GM19438 (cell line): ENCODE measurements around the gene CDC42SE1.

Experiments used
- ATAC-seq: cut with Tn5 transposase; IDR thresholded peaks from one replicate; pipeline ENCODE4 v1.9.1; 2021; ENCODE audit warnings: low read depth; ENCODE audit not compliant: unreplicated experiment

Gene CDC42SE1

DNA sequence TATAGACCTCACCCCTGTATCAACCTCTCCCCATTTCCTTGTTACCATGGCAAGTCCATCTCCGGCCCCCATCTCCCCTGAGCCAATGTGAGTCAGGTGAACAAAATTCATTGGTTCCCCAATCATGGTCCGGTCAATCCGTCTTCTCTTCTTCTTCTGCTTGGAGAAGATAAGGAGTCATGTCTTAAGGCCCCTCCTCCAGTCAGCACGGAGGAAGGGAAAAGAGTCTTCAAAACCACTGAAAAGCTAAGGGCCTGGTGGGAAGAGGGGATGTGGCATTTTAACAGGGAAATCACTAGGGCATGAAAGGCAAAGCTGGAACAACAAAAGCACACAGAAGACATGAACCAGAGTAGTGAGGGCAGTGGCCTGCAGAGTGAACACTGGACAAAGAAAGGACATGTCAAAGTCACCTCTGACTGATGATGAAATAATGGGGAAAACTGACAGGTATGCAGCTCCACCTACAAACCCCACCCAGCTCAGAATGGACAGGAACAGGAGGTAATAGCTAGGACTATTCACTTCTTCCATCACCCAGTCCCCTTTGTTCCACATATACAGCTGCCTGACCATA lies 4.4 kb downstream of the CDC42SE1 start:
- no peak for ATAC-seq

DNA sequence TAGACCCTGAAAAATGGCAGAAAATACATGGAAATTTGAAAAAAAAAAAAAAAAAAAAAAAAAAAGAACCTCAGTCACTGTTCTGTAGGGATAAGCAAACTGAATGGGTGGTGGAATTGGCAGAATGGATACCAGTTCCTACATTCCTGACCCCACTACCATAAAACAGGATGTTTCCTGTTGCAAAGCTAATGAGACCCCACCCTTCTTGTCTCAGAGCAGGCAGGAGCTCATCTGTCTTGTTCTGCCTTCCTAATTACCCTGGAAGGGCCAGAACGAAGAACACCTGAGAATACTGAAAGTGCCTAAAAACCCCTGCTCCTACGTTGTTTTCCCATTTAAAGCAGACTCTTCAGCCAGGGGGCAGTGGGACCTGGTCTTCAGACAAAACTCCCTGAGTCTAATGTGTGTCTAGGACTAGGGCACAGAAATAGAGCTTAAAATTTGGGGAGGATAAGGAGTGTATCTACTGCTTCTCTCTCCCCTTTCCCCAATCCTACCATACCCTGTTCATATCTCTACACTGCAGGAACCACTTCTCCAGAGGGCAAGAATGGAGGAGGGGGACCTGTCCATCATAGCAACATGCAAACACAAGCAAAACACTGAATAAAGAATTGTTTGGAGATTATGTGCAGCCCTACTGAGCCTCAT lies 7.9 kb downstream of the CDC42SE1 start:
- ATAC-seq: no peak

DNA sequence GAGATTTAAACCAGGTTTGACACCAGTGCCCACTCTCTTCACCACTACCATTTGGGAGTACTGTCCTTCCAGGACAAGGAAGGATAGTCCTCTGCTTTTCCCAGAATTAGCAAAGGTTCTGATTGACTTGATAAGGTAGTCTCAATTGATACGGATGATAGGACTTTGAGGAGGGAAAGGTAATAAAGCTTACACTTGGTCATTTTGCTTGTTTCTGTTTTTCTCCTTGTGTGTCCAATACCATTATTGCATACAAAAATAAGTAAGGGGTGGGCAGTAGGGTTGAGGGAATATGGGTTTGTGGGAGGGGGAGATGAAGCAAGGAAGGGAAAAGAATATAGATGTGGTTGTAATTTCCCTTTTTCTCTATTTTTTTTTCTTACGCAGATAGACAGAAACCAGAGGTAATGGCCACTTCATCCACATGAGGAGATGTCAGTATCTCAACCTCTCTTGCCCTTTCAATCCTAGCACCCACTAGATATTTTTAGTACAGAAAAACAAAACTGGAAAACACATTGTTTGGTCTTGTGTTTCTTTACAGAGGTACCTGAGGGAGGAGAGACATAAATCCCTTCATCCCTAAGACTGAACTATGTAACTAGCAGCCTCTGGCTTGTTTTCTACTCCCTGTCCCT lies 9.3 kb downstream of the CDC42SE1 start:
- ATAC-seq: no peak

DNA sequence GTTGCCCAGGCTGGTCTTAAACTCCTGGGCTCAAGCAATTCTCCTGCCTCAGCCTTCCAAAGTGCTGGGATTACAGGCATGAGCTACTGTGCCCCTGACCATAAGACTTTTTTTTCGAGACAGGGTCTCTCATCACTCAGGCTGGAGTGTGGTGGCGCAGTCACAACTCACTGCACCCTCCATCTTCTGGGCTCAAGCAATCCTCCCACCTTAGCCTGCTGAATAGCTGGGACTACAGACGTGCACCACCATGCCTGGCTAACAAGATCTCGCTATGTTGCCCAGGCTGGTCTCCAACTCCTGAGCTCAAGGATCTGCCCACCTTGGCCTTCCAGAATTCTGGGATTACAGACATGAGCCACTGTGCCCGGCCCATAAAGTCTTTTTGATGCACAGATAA lies 10.0 kb downstream of the CDC42SE1 start:
- ATAC-seq: no peak

DNA sequence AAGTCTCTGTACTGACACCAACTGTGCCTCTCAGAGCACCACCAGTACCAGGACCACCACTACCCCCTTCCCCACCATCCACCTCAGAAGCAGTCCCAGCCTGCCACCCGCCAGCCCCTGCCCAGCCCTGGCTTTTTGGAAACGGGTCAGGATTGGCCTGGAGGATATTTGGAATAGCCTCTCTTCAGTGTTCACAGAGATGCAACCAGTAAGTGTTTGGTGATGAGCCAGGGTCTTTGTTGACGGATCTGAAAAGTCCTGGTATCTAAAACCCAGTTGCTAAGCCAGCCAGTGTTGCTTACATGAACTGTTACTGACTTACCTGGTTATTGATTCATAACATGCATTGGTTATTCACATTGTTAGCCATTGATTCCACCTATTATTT lies 10.8 kb downstream of the CDC42SE1 start:
- ATAC-seq: no peak

DNA sequence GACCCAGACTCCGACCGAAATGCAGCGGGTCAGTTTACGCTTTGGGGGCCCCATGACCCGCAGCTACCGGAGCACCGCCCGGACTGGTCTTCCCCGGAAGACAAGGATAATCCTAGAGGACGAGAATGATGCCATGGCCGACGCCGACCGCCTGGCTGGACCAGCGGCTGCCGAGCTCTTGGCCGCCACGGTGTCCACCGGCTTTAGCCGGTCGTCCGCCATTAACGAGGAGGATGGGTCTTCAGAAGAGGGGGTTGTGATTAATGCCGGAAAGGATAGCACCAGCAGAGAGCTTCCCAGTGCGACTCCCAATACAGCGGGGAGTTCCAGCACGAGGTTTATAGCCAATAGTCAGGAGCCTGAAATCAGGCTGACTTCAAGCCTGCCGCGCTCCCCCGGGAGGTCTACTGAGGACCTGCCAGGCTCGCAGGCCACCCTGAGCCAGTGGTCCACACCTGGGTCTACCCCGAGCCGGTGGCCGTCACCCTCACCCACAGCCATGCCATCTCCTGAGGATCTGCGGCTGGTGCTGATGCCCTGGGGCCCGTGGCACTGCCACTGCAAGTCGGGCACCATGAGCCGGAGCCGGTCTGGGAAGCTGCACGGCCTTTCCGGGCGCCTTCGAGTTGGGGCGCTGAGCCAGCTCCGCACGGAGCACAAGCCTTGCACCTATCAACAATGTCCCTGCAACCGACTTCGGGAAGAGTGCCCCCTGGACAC lies 11.3 kb downstream of the CDC42SE1 start:
- peak; percentile 49 for ATAC-seq

DNA sequence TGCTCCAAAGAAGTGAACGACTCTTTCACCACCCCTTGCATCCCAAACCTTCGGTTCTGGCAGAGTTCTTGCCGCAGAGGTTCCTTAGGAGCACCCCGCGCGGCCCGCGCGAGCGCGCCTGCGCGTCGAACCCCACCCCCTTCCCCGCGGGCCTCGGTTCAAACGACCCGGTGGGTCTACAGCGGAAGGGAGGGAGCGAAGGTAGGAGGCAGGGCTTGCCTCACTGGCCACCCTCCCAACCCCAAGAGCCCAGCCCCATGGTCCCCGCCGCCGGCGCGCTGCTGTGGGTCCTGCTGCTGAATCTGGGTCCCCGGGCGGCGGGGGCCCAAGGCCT lies 11.9 kb downstream of the CDC42SE1 start, which contains the start of gene C1orf56:
Gene C1orf56 (plus strand): TSS at position 161 of the 334 bp plus-strand sequence. CDS start 97 bp downstream, at position 258.
- ATAC-seq: peak; percentile 67

DNA sequence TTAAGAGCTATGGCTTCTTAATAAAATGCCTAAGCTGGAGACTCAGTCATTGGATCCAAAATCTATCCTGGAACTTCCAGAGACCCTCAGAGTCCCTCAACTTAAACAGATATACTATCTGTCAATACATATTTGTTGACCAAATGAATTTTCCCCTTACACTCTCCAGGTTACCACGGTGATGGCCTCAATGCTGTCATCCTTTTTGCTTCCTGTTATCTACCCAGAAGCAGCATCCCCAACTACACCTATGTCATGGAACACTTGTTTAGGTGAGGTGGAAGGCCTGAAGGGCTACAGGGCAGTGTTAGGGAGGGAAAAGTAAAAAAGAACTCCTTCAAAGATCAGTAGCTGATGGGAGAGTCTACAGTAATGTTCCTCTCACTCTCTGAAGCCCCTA lies 16.3 kb downstream of the CDC42SE1 start:
- no peak for ATAC-seq

DNA sequence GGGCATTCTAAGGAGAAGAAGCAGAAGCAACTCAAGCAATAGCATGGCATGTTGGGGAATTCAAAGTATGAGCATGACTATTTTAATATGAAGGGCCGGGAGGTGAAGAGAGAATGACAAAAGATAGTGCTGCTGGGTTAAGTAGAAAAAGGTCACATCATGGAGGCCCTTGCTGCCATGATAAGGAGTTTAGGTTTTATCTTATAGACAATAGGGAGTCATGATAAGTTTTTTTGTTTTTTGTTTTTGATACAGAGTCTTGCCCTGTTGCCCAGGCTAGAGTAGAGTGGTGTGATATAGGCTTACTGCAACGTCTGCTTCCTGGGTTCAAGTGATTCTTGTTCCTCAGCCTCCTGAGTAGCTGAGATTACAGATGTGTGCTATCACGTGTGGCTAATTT lies 19.9 kb downstream of the CDC42SE1 start:
- no peak for ATAC-seq

DNA sequence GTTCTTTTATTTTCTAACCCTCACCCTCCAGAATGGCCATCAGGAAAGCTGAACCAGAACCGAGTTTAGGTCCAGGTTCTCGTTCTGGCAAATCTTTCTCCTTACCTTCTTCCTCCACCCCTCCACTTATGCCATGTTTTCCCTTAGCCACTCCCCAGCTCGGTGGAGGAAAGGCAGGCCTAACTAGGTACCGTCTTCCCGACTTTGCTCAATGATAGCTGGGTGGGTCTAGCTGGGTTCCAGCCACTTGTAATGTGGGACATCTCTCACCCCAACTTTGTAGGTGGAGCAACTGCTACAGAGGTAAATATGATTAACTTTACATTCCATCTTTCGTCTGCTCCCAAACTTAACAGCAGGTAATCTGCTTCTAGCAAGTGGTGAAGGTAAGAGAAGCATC lies 22.4 kb downstream of the CDC42SE1 start:
- ATAC-seq: no peak

DNA sequence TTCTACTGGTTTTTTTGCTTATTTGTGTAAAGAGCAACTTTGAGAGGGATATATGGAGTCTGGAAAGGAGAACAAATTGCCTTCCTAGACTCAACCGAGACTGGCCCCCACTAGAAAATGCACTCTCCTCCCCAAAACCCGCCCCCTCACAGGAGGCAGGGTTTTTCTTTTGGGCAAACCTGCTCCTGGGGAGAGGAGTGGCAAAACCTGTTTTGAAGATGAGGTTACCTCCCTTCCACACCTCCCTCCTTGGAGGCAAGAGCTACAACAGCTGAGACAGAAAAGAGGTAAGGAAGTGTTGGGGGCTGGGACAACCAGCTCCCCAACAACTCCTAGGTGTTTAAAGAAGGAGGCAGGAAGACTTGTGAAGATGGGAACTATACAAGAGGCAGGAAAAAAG lies 23.1 kb downstream of the CDC42SE1 start, which contains the start of gene BNIPL:
Gene BNIPL (plus strand): TSS at position 231 of the 400 bp plus-strand sequence. CDS start 140 bp downstream, at position 371.
- no peak for ATAC-seq

DNA sequence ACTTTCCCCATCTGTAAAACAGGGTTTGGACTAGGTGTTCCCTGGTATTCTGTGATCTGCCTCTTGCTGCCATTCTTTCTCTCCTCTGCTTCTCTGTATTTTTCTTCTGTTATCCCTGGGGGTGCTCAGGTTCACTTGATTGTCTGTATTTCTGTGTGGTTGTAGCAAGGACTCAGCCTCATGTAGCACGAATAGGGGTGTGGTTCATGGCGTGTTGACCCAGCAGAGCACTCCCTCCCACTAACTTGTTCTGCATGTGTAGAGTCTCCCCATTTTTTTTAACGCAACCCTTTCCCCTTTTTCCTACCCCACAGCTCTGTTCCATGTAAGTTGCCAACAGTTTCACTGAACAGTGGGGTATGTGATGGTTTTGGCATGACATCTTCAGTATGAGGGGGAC lies 24.3 kb downstream of the CDC42SE1 start:
- no peak for ATAC-seq

DNA sequence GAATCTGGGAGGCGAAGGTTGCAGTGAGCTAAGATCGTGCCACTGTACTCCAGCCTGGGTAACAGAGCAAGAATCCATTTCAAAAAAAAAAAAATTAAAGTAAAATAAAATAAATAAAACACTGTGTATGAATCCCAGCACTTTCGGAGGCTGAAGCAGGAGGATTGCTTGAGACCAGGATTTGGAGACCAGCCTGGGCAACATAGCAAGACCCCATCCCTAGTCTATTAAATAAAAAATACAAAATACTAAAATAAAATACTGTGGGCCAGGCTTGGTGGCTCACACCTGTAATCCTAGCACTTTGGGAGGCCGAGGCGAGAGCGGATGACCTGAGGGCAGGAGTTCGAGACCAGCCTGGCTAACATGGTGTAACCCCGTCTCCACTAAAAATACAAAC lies 27.3 kb downstream of the CDC42SE1 start:
- no peak for ATAC-seq

DNA sequence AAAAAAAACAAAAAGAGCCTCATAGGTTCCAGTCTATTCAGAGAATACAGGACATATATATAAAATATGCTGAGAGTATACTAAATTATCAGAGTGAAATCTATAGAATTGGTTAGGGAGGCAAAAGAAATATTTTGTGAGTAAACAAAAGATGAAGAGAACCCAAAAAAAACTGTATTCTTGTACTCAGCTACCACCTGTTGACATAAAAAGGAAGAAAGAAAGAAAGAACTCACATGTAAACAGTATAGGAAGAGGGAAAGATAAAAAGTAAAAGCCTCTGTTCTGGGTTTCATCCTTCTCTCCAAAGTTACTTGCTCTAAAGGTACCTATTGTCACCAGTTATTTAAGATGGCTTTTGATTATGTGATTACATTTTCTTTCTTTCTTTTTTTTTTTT lies 33.0 kb downstream of the CDC42SE1 start:
- ATAC-seq: no peak

DNA sequence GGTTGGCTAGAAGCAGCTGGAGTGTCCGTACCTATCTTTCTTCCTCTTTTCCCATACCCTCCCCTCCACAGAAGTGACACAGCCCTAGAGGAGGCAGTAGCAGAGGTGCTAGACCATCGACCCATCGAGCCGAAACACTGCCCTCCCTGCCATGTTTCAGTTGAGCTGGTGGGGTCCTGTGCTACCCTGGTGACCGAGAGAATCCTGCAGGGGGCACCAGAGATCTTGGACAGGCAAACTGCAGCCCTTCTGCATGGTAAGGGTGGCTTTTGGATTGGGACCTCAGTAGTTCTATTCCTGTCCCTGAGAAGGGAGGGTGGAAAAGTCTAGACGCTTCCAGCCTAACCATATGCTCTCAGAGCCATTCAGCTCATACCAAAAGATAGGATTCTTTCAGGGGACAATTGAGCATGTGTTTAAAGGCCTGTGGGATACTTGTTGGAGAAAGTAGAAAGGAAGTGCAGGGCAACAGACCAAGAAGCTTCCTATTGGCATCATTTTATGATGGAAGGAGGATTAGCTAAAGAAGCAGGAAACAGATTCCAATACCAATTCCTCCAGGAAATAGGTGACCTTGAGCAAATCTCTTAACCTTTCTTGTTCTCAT lies 34.8 kb downstream of the CDC42SE1 start:
- ATAC-seq: no peak

DNA sequence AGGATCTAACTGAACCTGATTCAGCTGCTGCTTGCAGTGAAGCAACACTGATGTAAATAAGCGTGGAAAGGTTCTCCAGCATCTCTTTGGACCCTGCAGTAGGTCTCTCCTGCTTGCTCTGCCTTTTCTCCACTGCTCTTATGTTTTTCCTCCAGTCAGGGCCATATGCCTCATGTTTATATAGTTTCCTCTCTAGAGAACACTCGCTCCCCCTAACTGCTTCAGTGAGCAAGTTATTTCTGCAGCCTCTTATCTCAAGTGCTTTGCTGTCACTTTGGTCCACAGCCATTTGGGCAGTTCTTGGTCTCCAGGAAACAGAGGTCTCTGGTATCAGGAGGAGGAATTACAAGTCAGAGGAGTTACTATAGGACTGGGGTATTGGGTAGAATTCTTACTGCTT lies 45.9 kb downstream of the CDC42SE1 start:
- no peak for ATAC-seq

DNA sequence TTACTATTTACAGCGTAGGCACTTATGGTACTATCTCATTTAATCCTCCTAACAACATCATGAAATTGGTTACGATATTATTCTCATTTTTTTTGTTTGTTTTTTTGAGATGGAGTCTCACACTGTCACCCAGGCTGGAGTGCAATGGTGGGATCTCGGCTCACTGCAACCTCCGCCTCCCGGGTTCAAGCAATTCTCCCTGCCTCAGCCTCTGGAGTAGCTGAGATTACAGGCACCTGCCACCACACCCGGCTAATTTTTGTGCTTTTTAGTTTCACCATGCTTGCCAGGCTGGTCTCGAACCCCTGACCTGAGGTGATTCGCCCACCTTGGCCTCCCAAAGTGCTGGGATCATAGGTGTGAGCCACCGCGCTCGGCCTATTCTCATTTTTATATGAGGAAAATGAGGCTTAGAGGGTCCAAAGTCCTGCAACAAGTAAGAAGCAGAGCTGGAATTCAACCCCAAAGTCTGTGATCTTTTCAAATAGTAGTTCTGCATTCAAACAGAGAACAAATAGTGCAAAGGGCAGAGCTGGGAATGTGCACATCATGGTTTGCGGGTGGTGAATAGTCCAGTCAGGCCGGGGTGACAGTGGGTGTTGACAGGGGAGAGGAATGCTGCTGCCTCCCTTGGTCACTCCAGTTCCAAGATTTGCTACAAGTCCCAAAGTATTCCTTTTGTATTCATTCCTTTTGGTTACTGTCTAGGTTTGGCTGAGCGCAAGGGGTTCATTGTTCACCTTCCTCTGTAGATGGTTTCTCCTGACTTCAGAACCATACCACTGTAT lies 46.5 kb downstream of the CDC42SE1 start:
- no peak for ATAC-seq

DNA sequence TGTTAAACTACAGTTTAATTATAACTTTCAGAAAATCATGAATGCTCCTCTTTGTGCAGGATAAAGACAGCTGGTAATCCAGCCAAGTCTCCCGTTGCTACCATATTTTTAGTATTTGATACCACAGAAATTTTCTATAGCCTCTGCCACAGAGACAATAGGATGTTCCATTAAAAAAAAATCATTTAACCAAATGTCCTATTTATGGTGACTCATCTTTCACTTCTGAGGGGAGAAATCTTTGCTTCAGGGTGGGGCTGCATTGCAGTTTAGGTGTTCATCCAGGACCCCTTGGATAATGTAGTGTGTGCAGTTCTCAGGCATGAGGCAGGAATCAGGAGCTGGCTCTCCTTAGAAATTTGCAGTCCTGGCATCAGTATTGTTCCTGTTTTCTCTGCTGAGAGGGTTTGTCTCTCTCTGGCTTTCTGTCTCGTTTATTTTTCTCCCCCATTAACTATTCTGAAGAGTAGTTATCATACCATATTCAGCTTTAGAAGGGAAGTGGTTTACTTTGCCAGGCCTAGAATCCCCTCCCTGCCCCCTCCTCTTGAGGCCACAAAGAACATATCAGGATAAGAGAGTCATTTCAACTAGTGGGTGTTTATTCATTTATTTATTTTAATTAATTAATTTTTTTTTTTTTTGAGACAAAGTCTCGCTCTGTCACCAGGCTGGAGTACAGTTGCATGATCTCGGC lies 48.1 kb downstream of the CDC42SE1 start:
- ATAC-seq: no peak

DNA sequence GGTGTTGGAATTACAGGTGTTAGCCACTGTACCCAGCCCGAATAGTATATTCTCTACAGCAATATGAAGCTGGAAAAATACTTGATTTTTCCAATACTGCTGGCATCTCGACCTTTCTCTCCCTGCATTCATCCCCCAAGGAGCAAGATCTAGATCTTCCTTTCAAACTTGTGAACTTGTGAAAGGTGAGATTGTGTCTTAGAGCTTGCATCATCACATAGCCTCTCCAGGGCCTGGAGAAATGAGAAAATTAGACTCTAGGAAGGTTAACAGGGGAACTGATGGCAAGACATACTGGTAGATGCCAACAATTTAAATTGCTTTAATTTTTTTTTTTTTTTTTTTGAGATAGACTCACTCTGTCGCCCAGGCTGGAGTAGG lies 49.1 kb downstream of the CDC42SE1 start:
- no peak for ATAC-seq
